ENCODE measurements around the gene ACTN3.

DNA sequence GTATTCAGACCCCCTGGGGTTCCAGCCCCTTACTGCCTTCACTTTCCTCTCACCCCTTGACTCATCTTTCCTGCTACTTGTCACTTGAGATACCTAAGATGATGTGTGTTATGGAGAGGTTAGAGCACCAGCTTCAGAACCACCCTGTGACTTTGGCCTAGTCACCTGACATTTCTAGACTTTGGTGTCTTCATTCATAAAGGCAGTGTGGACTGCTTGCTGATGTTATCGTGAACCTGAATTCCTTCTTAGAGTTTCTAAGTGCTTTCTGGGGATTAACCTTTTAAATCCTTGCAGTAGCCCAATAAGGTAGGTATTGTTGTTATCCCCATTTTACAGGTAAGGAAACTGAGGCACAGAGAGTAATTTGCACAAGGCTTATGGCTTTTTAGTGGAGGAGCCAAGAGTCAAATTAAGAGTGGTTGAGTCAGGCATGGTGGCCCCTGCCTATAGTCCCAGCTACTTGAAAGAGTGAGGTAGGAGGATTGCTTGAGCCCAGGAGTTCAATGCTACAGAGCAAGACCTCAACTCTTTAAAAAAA is 41.4 kb upstream of the ACTN3 start:
- TF ChIP-seq, protein P1, sequence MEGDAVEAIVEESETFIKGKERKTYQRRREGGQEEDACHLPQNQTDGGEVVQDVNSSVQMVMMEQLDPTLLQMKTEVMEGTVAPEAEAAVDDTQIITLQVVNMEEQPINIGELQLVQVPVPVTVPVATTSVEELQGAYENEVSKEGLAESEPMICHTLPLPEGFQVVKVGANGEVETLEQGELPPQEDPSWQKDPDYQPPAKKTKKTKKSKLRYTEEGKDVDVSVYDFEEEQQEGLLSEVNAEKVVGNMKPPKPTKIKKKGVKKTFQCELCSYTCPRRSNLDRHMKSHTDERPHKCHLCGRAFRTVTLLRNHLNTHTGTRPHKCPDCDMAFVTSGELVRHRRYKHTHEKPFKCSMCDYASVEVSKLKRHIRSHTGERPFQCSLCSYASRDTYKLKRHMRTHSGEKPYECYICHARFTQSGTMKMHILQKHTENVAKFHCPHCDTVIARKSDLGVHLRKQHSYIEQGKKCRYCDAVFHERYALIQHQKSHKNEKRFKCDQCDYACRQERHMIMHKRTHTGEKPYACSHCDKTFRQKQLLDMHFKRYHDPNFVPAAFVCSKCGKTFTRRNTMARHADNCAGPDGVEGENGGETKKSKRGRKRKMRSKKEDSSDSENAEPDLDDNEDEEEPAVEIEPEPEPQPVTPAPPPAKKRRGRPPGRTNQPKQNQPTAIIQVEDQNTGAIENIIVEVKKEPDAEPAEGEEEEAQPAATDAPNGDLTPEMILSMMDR (conservative IDR thresholded peaks at IDR 0.05) = no peak
- no peak for TF ChIP-seq ZFX (IDR thresholded peaks at IDR 0.05)
